HCT116 (cell line): Measurements from ENCODE around the gene DAND5. TPM values are rescaled to one million over a fixed set of nuclear protein-coding genes. Genes with fewer than 3 reads are reported as not detected.

Source experiments
- ATAC-seq: fragments of 200-7000 bp; cut with Tn5 transposase; 2 replicates; pipeline ENCODE4 v1.9.1; 2020; ENCODE audit warnings: mild to moderate bottlenecking, moderate library complexity
- BruUV-seq: library from RNA; stranded (reverse); fragments of 400-500 nt; replicated peaks from 2 replicates; lab custom pipeline; 2021; lab: Mats Ljungman, UMichigan
- CTCF ChIA-PET: fragments of 300-600 bp; sonication (Branson Sonifier 250); formaldehyde crosslinking; loops from one replicate; lab custom pipeline; 2021; ENCODE audit warnings: antibody characterized with exemption; lab: Charles Lee
- POLR2A ChIA-PET: fragments of 300-600, 350-600 bp; sonication (Branson Sonifier 250); formaldehyde crosslinking; loops from one replicate; lab custom pipeline; 2021; ENCODE audit warnings: antibody characterized with exemption; lab: Charles Lee
- RAD21 ChIA-PET, 2 experiments: fragments of 300-600 bp; sonication (Branson Sonifier 250); formaldehyde crosslinking; loops; one replicate each; lab custom pipeline; 2023; ENCODE audit warnings: low total read pairs in 2 of 2; ENCODE audit not compliant: uncharacterized antibody in 2 of 2, unreplicated experiment in 2 of 2, low non-redundant PET in 1 of 2; lab: Charles Lee
- DNase-seq: peaks from one replicate; pipeline ENCODE4 v3.0.0-alpha.2; 2010; ENCODE audit warnings: low read depth, low spot score
- H2AFZ ChIP-seq: fragments of 200-600 bp; shearing (Covaris generic), sonication (generic); 2 replicates; pipeline ENCODE4 v1.6.1; 2017; ENCODE audit warnings: low read depth, mixed run types, mixed read lengths, antibody characterized with exemption, low read length; ENCODE audit not compliant: poor library complexity, severe bottlenecking
- H3K27ac ChIP-seq: 2 replicates; pipeline ENCODE4 v1.5.1; 2012; ENCODE audit warnings: low read depth, low read length
- H3K27me3 ChIP-seq: fragments of 200-600 bp; sonication (generic); 2 replicates; pipeline ENCODE4 v1.6.1; 2016; ENCODE audit warnings: mixed run types, low read length, mixed read lengths; ENCODE audit not compliant: insufficient read depth
- H3K36me3 ChIP-seq, 2 experiments: fragments of 200-500 bp in 1 of 2; fragments of 200-600 bp in 1 of 2; sonication (Bioruptor generic) in 1 of 2; sonication (generic) in 1 of 2; 2 replicates each; pipeline versions ENCODE4 v1.5.1 to v1.6.1; 2014 to 2016; ENCODE audit warnings: low read length in 2 of 2, inconsistent platforms in 1 of 2, mixed read lengths in 1 of 2, mixed run types in 1 of 2; ENCODE audit not compliant: insufficient read depth in 2 of 2, control insufficient read depth in 1 of 2
- H3K4me1 ChIP-seq, 2 experiments: fragments of 200-600 bp in 1 of 2; sonication (generic) in 1 of 2; 2 replicates each; pipeline versions ENCODE4 v1.5.1 to v1.6.1; 2012 to 2017; ENCODE audit warnings: low read length in 2 of 2, inconsistent platforms in 1 of 2, mild to moderate bottlenecking in 1 of 2, mixed read lengths in 1 of 2, mixed run types in 1 of 2, moderate library complexity in 1 of 2; ENCODE audit not compliant: insufficient read depth in 2 of 2, control insufficient read depth in 1 of 2
- H3K4me2 ChIP-seq: fragments of 200-600 bp; sonication (generic); 2 replicates; pipeline ENCODE4 v1.6.1; 2017; ENCODE audit warnings: mixed run types, low read length, mixed read lengths
- H3K4me3 ChIP-seq, 2 experiments: fragments of 200-600 bp in 1 of 2; sonication (generic) in 1 of 2; replicated peaks in 1 of 2; 2 replicates each; pipeline ENCODE4 v1.5.1; 2011 to 2016; ENCODE audit warnings: low read length in 2 of 2, control low read depth in 1 of 2, low read depth in 1 of 2, mild to moderate bottlenecking in 1 of 2, mixed read lengths in 1 of 2, mixed run types in 1 of 2
- H3K79me2 ChIP-seq: fragments of 200-600 bp; sonication (generic); 2 replicates; pipeline ENCODE4 v1.6.1; 2017; ENCODE audit warnings: mild to moderate bottlenecking, mixed run types, low read length, moderate library complexity, mixed read lengths; ENCODE audit not compliant: insufficient read depth
- H3K9ac ChIP-seq: fragments of 200-600 bp; sonication (generic); 2 replicates; pipeline ENCODE4 v1.6.1; 2016; ENCODE audit warnings: low read length, mixed read lengths
- H3K9me2 ChIP-seq: fragments of 200-600 bp; sonication (generic), shearing (Covaris generic); 2 replicates; pipeline ENCODE4 v1.6.1; 2017; ENCODE audit warnings: mixed run types, mild to moderate bottlenecking, moderate library complexity; ENCODE audit not compliant: insufficient read depth
- H3K9me3 ChIP-seq, 2 experiments: fragments of 200-500 bp in 1 of 2; fragments of 200-600 bp in 1 of 2; sonication (Bioruptor generic) in 1 of 2; sonication (generic) in 1 of 2; 2 replicates each; pipeline ENCODE4 v1.6.1; 2014 to 2017; ENCODE audit warnings: low read length in 2 of 2, mixed read lengths in 2 of 2, inconsistent platforms in 1 of 2, low read depth in 1 of 2, mild to moderate bottlenecking in 1 of 2, mixed run types in 1 of 2, moderate library complexity in 1 of 2; ENCODE audit not compliant: control insufficient read depth in 1 of 2, insufficient read depth in 1 of 2
- H4K20me1 ChIP-seq: fragments of 200-600 bp; sonication (generic), shearing (Covaris generic); 2 replicates; pipeline ENCODE4 v1.6.1; 2017; ENCODE audit warnings: mixed run types, mild to moderate bottlenecking, moderate library complexity; ENCODE audit not compliant: insufficient read depth
- ATF3 ChIP-seq: IDR thresholded peaks from 2 replicates; pipeline ENCODE4 v1.6.1; 2012
- CBX3 ChIP-seq: IDR thresholded peaks from 2 replicates; pipeline ENCODE4 v1.6.1; 2012; ENCODE audit warnings: low read depth
- CEBPB ChIP-seq: IDR thresholded peaks from 2 replicates; pipeline ENCODE4 v1.6.1; 2012; ENCODE audit warnings: low read depth
- EZH2 ChIP-seq: fragments of 200-600 bp; sonication (generic); IDR thresholded peaks from 2 replicates; pipeline ENCODE4 v1.6.1; 2017; ENCODE audit warnings: antibody characterized with exemption, mixed run types
- EZH2phosphoT487 ChIP-seq: fragments of 200-600 bp; IDR thresholded peaks from 2 replicates; pipeline ENCODE4 v1.6.1; 2018; ENCODE audit warnings: antibody characterized with exemption, borderline replicate concordance
- JUND ChIP-seq: IDR thresholded peaks from 2 replicates; pipeline ENCODE4 v1.6.1; 2012
- POLR2A ChIP-seq: IDR thresholded peaks from 2 replicates; pipeline ENCODE4 v1.7.0; 2011; ENCODE audit warnings: borderline replicate concordance; ENCODE audit not compliant: insufficient read depth, insufficient read length; ENCODE audit errors: extremely low read depth
- POLR2AphosphoS5 ChIP-seq: IDR thresholded peaks from 2 replicates; pipeline ENCODE4 v1.6.1; 2011; ENCODE audit warnings: mild to moderate bottlenecking, low read depth, low read length, moderate library complexity
- RAD21 ChIP-seq: IDR thresholded peaks from 2 replicates; pipeline ENCODE4 v1.6.1; 2012; ENCODE audit warnings: low read depth, mild to moderate bottlenecking
- SP1 ChIP-seq: IDR thresholded peaks from 2 replicates; pipeline ENCODE4 v1.6.1; 2012; ENCODE audit warnings: low read depth
- SRF ChIP-seq: IDR thresholded peaks from 2 replicates; pipeline ENCODE4 v1.6.1; 2012; ENCODE audit warnings: low read depth
- TCF7L2 ChIP-seq: IDR thresholded peaks from 2 replicates; pipeline ENCODE4 v1.7.0; 2011; ENCODE audit warnings: borderline replicate concordance, inconsistent platforms; ENCODE audit not compliant: insufficient read depth, insufficient read length; ENCODE audit errors: extremely low read depth
- ZBTB33 ChIP-seq: IDR thresholded peaks from 2 replicates; pipeline ENCODE4 v1.6.1; 2011; ENCODE audit warnings: mild to moderate bottlenecking, low read length, moderate library complexity; ENCODE audit not compliant: insufficient replicate concordance; ENCODE audit errors: extremely low read depth
- ZFX ChIP-seq: fragments of 450-650 bp; IDR thresholded peaks from 2 replicates; pipeline ENCODE4 v1.6.1; 2017
- ZNF274 ChIP-seq: fragments of 200-500 bp; sonication (Bioruptor generic); IDR thresholded peaks from 2 replicates; pipeline ENCODE4 v1.6.1; 2014; ENCODE audit warnings: mild to moderate bottlenecking, low read depth, low read length, inconsistent platforms
- intact Hi-C: fragments of 100-400 bp; cut with micrococcal nuclease; formaldehyde crosslinking; loops from 2 replicates; pipeline ENCODE4 v1.10.0; 2022
- total RNA-seq: library from RNA; stranded (reverse); gene quantifications from one replicate; pipeline ENCODE4 v1.2.1, GENCODE V29; 2021; ENCODE audit not compliant: unreplicated experiment

The DAND5 gene
- total RNA-seq, 1 experiment from 2014 or later, result 0.25 TPM

GRCh38 chr19:12948612-12949362, 20.6 kb upstream of the DAND5 start:
- Histone ChIP-seq H3K9me3 (no peaks in the 10 kb centered on the region), H4K20me1 (no peaks in the 10 kb centered on the region; the same call in 1 of the 2 replicates), H3K27me3 (no peaks in the 10 kb centered on the region), H3K4me1 (peaks cover 3 to 16% of the 10 kb centered on the region in 2 experiments; a peak in 3 of 4 replicates), H3K9me2 (no peaks in the 10 kb centered on the region), H3K27ac (peak overlapping the region; percentile 2; the same call in 1 of the 2 replicates), H2AFZ (no peak overlapping the region), H3K36me3 (peaks cover 34 to 43% of the 10 kb centered on the region in 2 experiments), H3K4me3 (no peak overlapping the region), H3K79me2 (peaks cover 62% of the 10 kb centered on the region), H3K9ac (no peak overlapping the region), H3K4me2 (no peak overlapping the region)
- ATAC-seq (no peak), DNase-seq (no peak)
- intact Hi-C loops, result no loop called here
- ChIA-PET RAD21 (no interaction called here), POLR2A (interaction anchor here (1.4 kb wide), 1 partner anchor 333 kb away, joined by 3 read pairs; no protein-coding TSS in a partner anchor), CTCF (interaction anchor here (2.0 kb wide), 1 partner anchor 16 kb away, joined by 6 read pairs; no protein-coding TSS in a partner anchor)
- no TSS peak for BruUV-seq
- TF ChIP-seq RAD21 (no peak), POLR2AphosphoS5 (0 out of 2 replicates have a peak, but pooled peaks have one; percentile 16)

- DNase-seq (no peak), ATAC-seq (no peak)
- RAD21 ChIA-PET, result no interaction called here
- intact Hi-C loops, result no loop called here
- no TSS peak for BruUV-seq
- Histone ChIP-seq H3K27ac (0 out of 2 replicates have a peak overlapping the region, but pooled peaks have one; percentile 6), H4K20me1 (no peaks in the 10 kb centered on the region; the same call in 1 of the 2 replicates), H3K9me3 (no peaks in the 10 kb centered on the region), H3K4me3 (no peak overlapping the region), H3K27me3 (no peaks in the 10 kb centered on the region), H3K4me2 (no peak overlapping the region), H3K36me3 (peaks cover 33 to 48% of the 10 kb centered on the region in 2 experiments), H2AFZ (no peak overlapping the region), H3K9me2 (no peaks in the 10 kb centered on the region), H3K9ac (no peak overlapping the region), H3K4me1 (peaks cover 3 to 23% of the 10 kb centered on the region in 2 experiments; a peak in 3 of 4 replicates), H3K79me2 (peaks cover 70% of the 10 kb centered on the region)
- POLR2A ChIA-PET, result no interaction called here
- CTCF ChIA-PET, result no interaction called here
- TF ChIP-seq ZBTB33 (no peak), EZH2 (no peak), ZNF274 (no peak), TCF7L2 (no peak), RAD21 (no peak), POLR2A (no peak), CBX3 (no peak), JUND (no peak), ZFX (no peak), POLR2AphosphoS5 (no peak), SRF (no peak), SP1 (no peak), EZH2phosphoT487 (no peak), ATF3 (no peak), CEBPB (no peak)
These were observed 19.8 kb upstream of the DAND5 start for GRCh38 chr19:12949363-12950283.
